HT-29 (cell line): ENCODE measurements around the gene WASF2. TPM values are rescaled to one million over a fixed set of nuclear protein-coding genes. Genes with fewer than 3 reads are reported as not detected.

Source experiments
- DNase-seq: peaks from one replicate; pipeline ENCODE4 v3.0.0-alpha.2; 2015; ENCODE audit warnings: low spot score
- total RNA-seq: library from RNA; depleted of rRNA; stranded (reverse); fragments of >200 nt; shearing (Covaris generic); gene quantifications from 2 replicates; pipeline ENCODE4 v1.2.3, GENCODE V29; 2014; rRNA removed

WASF2 gene
- total RNA-seq, 1 experiment from 2014 or later = 23.9 TPM

- no peak for DNase-seq
Measured at GRCh38 chr1:27358928-27359313, 131.0 kb downstream of the WASF2 start.

- DNase-seq = no peak
Measured at GRCh38 chr1:27358038-27358927, 131.7 kb downstream of the WASF2 start.

- DNase-seq = peak; percentile 63
Measured at GRCh38 chr1:27357281-27358037, 132.5 kb downstream of the WASF2 start.

- no peak for DNase-seq
Measured at GRCh38 chr1:27356619-27357280, 133.2 kb downstream of the WASF2 start.

- no peak for DNase-seq
Measured at GRCh38 chr1:27356277-27356618, 133.7 kb downstream of the WASF2 start.

GRCh38 chr1:27355683-27356082 is 134.3 kb downstream of the WASF2 start:
- DNase-seq = no peak

Other genes with a start within 250 kb of the WASF2 start
- gene TMEM222, start 168.0 kb downstream of the WASF2 start, total RNA-seq = 80.1 and 90.2 TPM in 2 replicates
- 17.1 and 21.9 TPM in 2 replicates for gene SYTL1, start 148.1 kb downstream of the WASF2 start, total RNA-seq
- 17.0 and 19.7 TPM in 2 replicates for gene MAP3K6, start 123.2 kb downstream of the WASF2 start, total RNA-seq
- not detected in 2 replicates for gene FCN3, start 115.3 kb downstream of the WASF2 start, total RNA-seq
- gene CD164L2, start 106.8 kb downstream of the WASF2 start, total RNA-seq = not detected in 2 replicates
- 2.1 and 2.6 TPM in 2 replicates for gene GPR3, start 97.5 kb downstream of the WASF2 start, total RNA-seq
- 12.2 and 20.4 TPM in 2 replicates for gene AHDC1, start 114.0 kb upstream of the WASF2 start, total RNA-seq
- gene FGR, start 145.0 kb upstream of the WASF2 start, total RNA-seq = not detected in 2 replicates
- 84.5 and 178 TPM in 2 replicates for gene IFI6, start 182.0 kb upstream of the WASF2 start, total RNA-seq
- gene FAM76A, start 235.8 kb upstream of the WASF2 start, total RNA-seq = 7.4 and 7.5 TPM in 2 replicates